HL-60/S4 treated with phorbol 12-myristate 13-acetate at 8.2 ng/mL for 4 days and 3 days (cell line): ENCODE measurements around the gene IFNB1.

ENCODE experiments used
- in situ Hi-C: fragments of 300-500 bp; cut with MboI; formaldehyde crosslinking; loops from 2 replicates; pipeline ENCODE4 v1.15.0; 2022; ENCODE audit warnings: low sequenced_read_pairs

The IFNB1 gene

GRCh38 chr9:21070906-21071305, 6.8 kb downstream of the IFNB1 start:
- in situ Hi-C loops: no loop called here

- in situ Hi-C loops: no loop called here
These were observed 7.6 kb downstream of the IFNB1 start for GRCh38 chr9:21070171-21070571.

- in situ Hi-C loops: no loop called here
These were observed 16.7 kb downstream of the IFNB1 start for GRCh38 chr9:21060919-21061561.

GRCh38 chr9:21056931-21057330, 20.8 kb downstream of the IFNB1 start:
- in situ Hi-C loops: no loop called here

- in situ Hi-C loops: no loop called here
These were observed 23.9 kb downstream of the IFNB1 start for GRCh38 chr9:21053851-21054250.

- in situ Hi-C loops: no loop called here
These were observed 30.5 kb downstream of the IFNB1 start for GRCh38 chr9:21047281-21047691.

GRCh38 chr9:21043841-21044240, 33.9 kb downstream of the IFNB1 start:
- in situ Hi-C loops: no loop called here

- in situ Hi-C loops: no loop called here
These were observed 35.3 kb downstream of the IFNB1 start for GRCh38 chr9:21042466-21042865.

- in situ Hi-C loops: no loop called here
These were observed 38.4 kb downstream of the IFNB1 start for GRCh38 chr9:21039302-21039701.

- in situ Hi-C loops: no loop called here
These were observed 40.5 kb downstream of the IFNB1 start for GRCh38 chr9:21037278-21037677.

GRCh38 chr9:21031808-21032183, 45.9 kb downstream of the IFNB1 start:
- in situ Hi-C loops: no loop called here

GRCh38 chr9:21031091-21031807, 46.5 kb downstream of the IFNB1 start, which contains the start of gene HACD4:
Gene HACD4 (minus strand): TSS chr9:21031640. CDS start chr9:21031590, 50 bp downstream.
- in situ Hi-C loops: no loop called here

GRCh38 chr9:21030389-21031035, 47.2 kb downstream of the IFNB1 start:
- in situ Hi-C loops: no loop called here

- in situ Hi-C loops: no loop called here
These were observed 48.1 kb downstream of the IFNB1 start for GRCh38 chr9:21029661-21030060.

GRCh38 chr9:21028466-21028865, 49.3 kb downstream of the IFNB1 start:
- in situ Hi-C loops: no loop called here

- in situ Hi-C loops: no loop called here
These were observed 50.4 kb downstream of the IFNB1 start for GRCh38 chr9:21027295-21027694.
